Stimulated activated CD4-positive, alpha-beta T cell treated with anti-CD3 and anti-CD28 coated beads, Interleukin-1b, Interleukin-23, amount 100 ng/mL, for 24 hours (primary cell): ENCODE data around the gene SCT.

Experiments
- DNase-seq, 4 experiments: peaks; one replicate each; pipeline ENCODE4 v3.0.0-alpha.2; 2020; ENCODE audit warnings: low read depth in 4 of 4, low spot score in 1 of 4

SCT gene

DNA sequence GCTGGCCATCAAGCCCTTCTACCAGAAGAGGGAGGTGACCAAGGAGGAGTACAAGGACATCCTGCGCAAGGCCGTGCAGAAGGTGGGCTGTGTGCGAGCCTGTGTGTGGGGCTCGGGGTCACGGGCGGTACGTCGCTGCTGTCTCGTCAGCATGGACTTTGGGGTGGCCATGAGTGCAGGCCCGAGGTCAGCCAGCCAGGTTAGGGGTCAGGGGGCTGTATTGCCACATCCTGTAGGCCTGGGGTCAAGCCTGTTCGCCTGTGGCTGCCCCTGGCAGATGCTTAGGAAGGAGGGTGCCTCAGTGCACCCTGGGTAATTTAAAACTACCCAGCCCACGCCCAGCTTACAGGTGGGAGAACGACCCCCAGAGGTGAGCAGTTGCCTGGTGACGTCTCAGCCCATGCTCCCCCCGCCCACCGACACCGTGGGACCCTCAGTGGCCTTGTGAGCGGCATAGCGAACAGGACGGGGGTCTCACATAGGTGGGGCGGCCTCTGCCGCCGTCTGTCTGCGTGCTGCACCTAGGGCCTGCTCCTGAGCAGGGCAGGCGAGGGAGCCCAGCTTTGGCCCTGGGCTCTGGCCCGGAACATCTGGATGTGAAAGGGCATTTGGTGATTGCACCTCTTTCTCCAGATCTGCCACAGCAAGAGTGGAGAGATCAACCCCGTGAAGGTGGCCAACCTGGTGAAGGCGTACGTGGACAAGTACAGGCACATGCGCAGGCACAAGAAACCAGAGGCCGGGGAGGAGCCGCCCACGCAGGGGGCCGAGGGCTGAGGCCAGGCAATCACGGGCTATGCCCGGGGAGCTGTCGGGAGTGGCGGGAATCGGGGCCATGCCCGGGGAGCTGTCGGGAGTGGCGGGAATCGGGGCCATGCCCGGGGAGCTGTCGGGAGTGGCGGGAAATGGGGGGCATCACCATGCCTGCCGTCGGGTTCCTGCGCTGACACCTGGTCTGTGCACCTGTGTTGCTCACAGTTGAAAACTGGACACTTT lies 15.7 kb downstream of the SCT start:
- DNase-seq, result no peak

DNA sequence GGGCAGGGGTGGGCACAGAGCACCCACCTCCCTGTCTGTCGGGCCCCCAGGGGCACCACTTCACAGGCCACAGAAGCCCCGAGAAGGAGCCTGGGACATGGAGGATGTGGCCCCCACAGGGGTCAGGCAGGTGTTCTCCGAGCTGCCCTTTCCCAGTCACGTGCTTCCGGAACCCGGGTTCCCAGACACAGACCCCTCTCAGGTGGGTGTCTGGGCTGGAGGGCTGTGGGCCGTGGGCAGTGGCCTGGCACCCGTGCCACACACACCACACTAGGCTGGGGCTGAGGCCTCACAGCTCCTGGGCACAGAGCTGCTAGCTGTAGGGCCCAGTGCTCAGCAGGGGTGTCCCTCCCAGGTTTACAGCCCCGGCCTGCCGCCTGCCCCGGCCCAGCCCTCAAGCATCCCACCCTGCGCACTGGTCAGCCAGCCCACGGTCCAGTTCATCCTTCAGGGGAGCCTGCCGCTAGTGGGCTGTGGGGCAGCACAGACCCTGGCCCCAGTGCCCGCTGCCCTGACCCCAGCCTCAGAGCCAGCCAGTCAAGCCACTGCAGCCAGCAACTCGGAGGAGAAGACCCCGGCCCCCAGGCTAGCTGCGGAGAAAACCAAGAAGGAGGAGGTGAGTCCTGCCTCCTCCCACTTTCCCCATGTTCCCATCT lies 16.7 kb downstream of the SCT start:
- DNase-seq, result no peak

DNA sequence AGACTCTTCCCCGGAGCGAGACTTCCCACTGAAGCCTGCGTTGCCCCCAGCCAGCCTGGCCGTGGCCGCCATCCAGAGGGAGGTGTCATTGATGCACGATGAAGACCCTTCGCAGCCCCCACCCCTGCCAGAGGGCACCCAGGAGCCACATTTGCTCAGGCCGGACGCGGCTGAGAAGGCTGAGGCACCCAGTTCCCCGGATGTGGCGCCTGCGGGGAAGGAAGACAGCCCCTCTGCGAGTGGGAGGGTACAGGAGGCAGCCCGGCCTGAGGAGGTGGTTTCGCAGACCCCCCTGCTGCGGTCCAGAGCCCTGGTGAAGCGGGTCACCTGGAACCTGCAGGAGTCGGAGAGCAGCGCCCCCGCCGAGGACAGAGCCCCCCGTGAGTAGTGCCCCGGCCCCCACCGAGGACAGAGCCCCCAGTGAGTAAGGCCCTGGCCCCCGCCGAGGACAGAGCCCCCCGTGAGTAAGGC lies 17.6 kb downstream of the SCT start:
- DNase-seq, result no peak

DNA sequence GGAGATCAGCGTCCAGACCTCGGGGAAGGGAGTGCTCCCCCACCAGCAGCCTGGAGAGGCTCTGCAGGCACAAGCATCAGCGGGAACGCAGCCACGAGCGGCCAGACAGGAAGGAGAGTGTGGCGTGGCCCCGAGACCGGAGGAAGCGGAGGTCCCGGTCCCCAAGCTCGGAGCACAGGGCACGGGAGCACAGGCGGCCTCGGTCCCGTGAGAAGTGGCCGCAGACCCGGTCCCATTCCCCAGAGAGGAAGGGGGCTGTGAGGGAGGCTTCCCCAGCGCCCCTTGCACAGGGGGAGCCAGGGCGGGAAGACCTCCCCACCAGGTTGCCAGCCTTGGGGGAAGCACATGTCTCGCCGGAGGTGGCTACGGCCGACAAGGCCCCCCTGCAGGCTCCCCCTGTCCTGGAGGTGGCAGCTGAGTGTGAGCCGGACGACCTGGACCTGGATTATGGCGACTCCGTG lies 18.2 kb downstream of the SCT start:
- DNase-seq, result no peak

DNA sequence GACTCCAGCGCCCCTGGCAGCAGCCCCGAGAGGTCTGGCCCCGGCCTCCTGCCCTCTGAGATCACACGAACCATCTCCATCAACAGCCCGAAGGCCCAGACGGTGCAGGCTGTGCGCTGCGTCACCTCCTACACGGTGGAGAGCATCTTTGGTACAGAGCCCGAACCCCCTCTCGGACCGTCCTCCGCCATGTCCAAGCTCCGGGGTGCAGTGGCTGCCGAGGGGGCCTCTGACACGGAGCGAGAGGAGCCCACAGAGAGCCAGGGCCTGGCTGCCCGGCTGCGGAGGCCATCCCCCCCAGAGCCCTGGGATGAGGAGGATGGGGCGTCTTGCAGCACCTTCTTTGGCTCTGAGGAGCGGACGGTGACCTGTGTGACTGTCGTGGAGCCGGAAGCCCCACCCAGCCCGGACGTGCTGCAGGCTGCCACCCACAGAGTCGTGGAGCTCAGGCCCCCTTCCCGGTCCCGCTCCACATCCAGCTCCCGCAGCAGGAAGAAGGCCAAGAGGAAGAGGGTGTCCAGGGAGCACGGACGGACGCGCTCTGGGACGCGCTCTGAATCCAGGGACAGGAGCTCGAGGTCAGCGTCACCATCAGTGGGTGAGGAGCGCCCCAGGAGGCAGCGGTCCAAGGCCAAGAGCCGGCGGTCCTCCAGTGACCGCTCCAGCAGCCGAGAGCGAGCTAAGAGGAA lies 18.9 kb downstream of the SCT start:
- DNase-seq, result no peak

DNA sequence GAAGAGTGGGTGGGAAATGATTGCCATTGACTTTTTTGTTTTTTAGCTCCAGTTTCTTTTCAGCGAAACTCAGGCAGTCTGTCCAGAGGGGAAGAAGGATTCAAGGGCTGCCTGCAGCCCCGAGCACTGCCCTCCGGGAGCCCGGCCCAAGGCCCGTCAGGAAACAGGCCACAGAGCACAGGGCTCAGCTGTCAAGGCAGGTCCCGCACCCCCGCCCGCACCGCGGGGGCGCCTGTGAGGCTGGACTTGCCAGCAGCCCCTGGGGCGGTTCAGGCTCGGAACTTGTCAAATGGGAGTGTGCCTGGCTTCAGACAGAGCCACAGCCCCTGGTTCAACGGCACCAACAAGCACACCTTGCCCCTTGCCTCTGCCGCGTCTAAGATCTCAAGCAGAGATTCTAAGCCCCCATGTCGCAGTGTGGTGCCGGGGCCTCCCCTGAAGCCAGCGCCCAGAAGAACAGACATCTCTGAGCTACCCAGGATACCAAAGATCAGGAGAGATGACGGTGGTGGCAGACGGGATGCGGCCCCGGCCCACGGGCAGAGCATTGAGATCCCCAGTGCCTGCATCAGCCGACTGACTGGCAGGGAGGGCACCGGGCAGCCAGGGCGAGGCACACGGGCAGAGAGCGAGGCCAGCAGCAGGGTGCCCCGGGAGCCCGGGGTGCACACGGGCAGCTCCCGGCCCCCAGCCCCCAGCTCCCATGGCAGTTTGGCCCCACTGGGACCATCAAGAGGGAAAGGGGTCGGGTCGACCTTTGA lies 19.8 kb downstream of the SCT start:
- DNase-seq, result no peak

DNA sequence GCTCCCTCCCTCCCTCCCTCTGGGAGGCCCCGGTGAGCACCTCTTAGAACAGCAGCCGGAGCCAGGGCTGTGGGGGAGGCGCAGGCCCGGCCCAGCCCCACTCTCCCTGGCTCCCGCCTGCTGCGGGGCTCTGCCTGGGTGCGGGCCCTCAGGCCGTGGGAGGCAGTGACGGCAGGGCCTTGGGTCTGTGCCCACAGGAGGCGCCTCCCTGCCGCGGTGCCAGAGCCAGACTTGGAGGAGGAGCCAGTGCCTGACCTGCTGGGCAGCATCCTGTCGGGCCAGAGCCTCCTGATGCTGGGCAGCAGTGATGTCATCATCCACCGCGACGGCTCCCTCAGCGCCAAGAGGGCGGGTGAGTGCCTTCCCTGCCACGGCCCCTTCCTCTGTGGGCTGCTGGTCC lies 20.7 kb downstream of the SCT start:
- no peak for DNase-seq

DNA sequence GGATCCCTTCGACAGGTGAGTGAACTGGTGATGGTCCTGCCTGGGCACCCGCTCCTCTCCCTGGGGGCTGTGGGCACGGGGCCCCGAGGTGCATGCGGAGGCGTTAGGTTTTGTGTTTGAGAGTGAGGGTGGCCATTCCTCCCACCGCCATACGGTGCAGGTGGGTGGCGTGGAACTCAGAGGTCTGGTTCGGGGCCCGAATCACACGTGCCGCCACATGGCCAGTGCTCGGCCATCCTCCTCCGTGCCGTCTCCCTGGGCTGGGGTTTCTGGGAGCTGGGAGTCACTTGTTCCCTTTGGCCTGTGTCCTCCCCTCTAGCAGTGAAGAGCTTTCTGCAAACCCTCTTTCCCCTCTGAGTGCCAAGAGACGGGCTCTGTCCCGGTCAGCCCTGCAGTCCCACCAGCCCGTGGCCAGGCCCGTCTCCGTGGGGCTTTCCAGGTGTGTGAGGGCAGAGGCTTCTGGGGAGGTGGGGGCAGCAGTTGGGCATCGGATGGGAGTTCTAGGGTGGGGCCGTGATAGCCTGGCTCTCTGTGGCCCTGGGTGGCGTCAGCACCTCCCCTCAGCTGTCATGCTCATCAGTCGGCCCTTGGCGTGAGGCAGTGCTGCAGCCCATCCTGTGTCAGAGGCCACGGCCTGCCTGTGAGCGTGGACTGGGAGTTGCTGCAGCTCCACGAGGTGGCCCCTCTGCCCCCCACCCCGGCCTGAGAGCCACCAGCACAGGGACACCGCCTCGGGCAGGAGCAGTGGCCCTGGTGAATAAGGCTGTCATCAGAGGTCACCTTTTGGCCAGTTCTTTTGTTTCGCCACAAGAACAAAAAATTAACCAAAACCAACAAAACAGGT lies 21.5 kb downstream of the SCT start:
- DNase-seq, result no peak

DNA sequence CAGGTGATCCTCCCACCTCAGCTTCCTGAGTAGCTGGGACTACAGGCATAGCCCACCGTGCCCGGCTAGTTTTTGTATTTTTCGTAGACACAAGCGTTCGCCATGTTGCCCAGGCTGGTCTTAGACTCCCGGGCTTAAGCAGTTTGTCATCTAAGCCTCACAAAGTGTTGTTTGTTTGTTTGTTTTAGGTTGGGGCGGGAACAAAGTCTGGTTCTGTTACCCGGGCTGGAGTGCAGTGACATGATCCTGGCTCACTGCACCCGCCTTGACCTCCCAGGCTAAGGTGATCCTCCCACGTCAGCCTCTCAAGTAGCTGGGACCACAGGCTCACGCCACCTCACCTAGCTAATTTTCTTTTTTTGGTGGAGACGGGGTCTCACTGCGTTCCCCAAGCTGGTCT lies 23.8 kb downstream of the SCT start:
- no peak for DNase-seq

DNA sequence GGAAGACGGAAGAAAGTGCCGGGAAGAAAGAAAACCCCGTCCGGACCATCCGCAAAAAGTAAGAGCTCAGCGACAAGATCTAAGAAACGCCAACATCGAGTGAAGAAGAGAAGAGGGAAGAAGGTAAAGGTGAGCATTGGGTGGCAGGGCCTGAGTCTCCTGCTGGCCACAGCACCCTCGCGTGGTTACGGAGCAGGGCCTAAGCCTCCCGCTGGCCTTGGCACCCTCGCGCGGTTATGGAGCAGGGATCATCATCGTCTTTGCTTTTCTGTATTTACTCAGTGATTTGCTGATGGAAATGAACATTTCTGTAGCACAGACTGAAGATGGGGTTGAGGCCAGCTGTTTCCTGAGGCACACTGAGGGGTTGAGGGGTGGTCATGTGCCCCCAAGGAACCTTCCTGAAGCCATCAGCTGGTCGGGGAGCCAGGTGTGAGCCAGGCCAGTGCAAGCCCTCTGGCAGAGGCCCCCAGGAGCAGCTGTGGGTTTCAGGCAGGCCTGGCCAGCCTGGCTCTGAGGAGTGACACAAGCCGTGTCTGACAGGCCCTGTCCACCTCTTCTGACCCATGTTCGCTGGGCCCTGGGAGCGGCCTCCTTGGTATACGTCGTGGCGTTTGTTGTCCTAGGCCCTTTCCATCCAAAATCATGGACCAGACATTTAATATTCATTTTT lies 25.3 kb downstream of the SCT start:
- DNase-seq, result no peak

DNA sequence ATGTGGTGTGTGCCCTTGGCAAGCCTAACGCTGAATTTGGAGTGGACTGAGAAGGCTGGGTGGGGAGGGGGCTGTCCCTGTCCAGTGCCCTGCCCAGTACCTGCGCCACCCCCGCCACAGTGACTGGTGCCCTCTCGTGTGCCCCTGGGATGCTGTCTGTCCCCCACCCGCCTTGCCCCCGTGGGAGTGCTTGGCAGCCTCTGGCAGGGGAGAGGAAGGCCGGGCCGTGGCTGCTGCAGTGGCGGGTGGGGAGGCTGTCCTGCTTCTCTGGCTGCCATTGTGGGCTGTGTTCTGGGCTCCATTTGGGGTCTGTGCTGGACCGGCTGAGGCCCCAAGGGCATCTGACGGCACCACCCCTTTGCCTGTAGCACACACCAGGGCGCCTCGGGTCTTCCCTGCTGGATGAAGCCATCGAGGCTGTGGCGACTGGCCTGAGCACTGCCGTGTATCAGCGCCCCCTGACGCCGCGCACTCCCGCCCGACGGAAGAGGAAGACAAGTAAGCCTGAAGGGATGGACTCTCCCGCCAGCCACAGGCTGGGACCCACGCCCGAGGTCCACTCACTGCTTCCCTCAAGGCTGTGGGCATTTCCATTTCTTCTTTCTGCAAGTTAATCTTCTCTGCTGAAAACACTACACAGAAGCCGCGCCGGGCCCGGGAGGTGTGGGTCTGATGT lies 28.8 kb downstream of the SCT start:
- DNase-seq, result no peak

DNA sequence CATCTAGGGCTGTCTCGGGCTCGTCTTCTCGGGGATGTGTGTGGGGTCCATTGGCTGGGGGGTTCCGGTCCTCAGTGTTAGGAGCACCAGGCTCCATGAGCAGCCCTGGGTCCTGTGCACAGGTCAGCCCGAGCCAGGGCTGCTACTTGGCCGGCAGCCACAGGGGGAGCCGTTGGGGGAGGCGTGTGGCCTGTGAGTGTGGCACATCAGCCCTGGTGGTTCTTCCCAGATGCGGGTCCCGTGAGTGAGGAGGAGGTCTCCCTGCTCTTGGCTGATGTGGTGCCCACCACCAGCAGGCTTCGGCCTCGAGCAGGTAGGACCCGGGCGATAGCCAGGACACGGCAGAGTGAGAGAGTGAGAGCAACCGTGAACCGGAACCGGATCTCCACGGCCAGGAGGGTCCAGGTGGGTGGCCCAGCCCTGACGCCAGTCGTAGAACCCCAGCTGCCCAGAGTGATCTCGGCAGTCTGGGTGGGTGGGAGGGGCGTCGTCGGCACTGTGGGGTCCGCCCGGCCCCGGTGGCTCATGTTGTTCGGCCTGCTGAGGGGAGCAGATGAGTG lies 29.7 kb downstream of the SCT start:
- no peak for DNase-seq

DNA sequence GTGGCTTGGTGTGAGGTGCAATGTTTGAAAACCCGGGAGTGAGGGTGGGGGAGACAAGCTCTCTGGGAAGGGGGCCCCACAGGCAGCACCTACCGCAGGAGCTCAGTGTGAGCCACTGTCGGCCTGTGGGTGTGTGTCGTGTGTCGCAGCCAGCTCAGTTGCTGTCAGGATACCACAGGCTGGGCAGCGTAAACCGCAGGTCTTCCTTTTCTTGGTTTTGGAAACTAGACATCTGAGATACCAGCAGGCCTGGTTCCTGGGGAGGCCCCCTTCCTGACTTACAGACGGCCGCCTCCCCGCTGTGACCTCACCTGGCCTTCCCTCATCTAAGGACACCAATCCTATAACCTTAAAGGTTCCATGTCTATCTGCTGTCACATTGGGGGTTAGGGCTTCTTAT lies 30.6 kb downstream of the SCT start:
- DNase-seq, result no peak

DNA sequence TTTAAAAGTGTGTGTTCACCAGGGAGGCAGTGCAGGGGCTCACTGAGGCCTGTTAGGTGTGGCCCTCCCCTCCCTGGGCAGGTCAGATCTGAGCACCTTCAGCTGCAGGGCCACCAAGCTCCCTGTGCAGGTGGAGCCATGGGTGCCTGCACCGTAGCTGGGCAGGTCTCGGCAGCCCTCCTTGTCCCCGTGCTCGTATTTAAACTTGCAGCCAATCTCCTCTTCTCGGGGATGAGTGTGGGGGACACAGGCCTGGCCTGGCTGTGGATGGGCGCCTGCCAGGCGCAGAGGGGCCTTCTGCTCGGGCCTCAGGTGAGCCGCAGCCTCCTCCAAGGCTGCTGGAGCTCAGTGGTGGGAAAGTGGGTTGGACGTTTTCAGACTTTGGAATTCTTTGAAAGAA lies 31.6 kb downstream of the SCT start:
- DNase-seq, result no peak

DNA sequence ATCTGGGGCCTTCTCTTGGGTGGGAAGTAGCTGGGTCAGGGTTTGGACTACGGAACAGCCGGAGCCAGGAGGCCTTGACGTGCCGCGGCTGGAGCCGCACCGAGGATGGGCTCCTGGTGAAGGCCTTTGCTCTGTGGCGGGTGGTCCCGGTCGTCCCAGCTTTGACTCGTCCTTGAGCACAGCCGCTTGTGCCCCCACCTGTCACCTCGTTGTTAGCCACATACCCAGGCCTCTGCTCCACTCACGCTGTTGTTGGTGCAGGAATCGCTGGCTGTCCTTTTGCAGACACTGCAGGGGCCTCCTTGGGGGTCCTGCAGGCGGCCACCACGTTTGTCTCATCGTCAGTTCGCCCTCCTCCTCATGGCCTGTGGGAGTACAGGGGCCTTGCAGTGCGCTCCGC lies 33.6 kb downstream of the SCT start:
- DNase-seq, result no peak

DNA sequence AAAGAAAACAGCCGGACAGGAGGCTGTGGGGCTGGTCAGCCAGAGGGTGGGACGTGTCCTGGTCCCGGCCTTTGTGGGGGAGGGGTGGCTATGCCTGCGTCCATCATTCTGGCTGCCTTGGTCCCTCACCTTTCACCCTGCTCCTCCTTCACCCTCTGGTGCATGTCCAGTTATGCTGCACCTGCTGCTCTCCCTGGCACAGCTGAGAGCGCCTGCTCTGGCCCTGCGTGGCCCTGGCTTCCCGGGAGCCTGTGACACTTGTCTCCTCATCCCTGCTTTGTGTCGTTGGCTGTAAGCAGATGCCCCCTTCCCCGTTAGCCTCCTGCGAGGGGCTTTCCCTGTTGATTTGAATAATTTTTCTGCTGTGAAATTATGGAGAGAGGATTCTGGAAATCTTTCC lies 34.1 kb downstream of the SCT start:
- DNase-seq, result no peak

DNA sequence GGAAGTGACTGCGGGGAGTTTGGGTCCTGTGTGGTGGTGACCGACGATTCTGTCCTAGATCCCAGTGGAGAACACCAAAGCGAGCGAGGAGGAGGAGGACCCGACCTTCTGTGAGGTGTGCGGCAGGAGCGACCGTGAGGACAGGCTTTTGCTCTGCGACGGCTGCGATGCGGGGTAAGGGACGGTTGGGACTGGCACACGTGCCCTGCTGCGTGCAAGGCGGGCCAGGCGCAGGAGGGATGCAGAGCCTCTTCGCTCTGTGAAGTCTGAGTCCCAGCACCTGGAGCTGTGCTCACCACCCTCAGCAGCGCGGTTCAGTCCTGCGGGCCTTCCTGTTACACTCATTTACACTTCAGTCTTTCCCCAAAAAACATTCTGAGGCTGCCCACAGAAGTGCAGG lies 34.5 kb downstream of the SCT start:
- no peak for DNase-seq

DNA sequence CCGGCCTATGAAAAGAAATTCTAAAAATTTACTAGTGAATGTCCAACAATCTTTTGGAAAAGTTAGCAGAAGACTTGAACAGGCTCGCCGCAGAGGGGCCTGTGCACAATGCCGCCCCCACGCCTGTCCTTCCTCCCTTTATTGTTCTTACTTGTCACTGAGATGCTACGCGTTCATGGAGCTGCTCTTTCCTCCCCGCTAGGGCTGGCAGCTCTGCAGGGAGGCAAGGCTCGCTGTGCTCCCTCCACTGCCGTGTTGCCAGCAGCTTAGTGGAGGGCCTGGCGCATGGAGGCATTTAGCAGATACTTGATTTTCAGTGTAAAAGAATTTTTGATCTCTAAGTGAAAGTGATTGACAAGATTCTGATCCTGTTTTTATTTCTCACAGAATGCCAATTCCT lies 36.0 kb downstream of the SCT start:
- no peak for DNase-seq

DNA sequence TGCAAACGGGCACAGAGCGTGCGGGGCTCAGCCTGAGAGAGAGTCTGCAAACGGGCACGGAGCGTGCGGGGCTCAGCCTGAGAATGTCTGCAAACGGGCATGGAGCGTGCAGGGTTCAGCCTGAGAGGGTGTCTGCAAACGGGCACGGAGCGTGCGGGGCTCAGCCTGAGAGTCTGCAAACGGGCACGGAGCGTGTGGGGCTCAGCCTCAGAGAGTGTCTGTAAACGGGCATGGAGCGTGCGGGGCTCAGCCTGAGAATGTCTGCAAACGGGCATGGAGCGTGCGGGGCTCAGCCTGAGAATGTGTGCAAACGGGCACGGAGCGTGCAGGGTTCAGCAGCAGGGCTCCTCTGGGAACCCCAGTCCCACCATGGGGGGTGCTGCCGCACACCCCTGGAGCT lies 37.2 kb downstream of the SCT start:
- DNase-seq, result no peak
